Upper lobe of right lung (tissue), 1 donor: ENCODE measurements around the gene BTG4. TPM values are rescaled to one million over a fixed set of nuclear protein-coding genes. Genes with fewer than 3 reads are reported as not detected.

Experiments used
- ATAC-seq: fragments of 200-7000 bp; cut with Tn5 transposase; one replicate; pipeline ENCODE4 v1.9.1; 2020; ENCODE audit warnings: mild to moderate bottlenecking, moderate library complexity
- DNase-seq: peaks from one replicate; pipeline ENCODE4 v3.0.0-alpha.2; 2020
- H3K27ac ChIP-seq: fragments of 200-600 bp; one replicate; pipeline ENCODE4 v1.8.0; 2022
- H3K27me3 ChIP-seq: fragments of 200-600 bp; one replicate; pipeline ENCODE4 v1.8.0; 2022; ENCODE audit warnings: mild to moderate bottlenecking
- H3K36me3 ChIP-seq: fragments of 200-600 bp; one replicate; pipeline ENCODE4 v1.8.0; 2022
- H3K4me1 ChIP-seq: fragments of 200-600 bp; one replicate; pipeline ENCODE4 v1.8.0; 2022
- H3K4me3 ChIP-seq: fragments of 200-600 bp; one replicate; pipeline ENCODE4 v1.8.0; 2022; ENCODE audit warnings: mild to moderate bottlenecking
- H3K9me3 ChIP-seq: fragments of 200-600 bp; one replicate; pipeline ENCODE4 v1.8.0; 2022
- CTCF ChIP-seq: fragments of 200-600 bp; IDR thresholded peaks from one replicate; pipeline ENCODE4 v1.8.0; 2022; ENCODE audit warnings: antibody characterized with exemption
- intact Hi-C: fragments of 100-400 bp; cut with DNase I; formaldehyde crosslinking; loops from one replicate; pipeline ENCODE4 v1.11.0; 2022
- total RNA-seq: library from RNA; stranded (reverse); fragmentation: NEBNext Ultra II Directional; extraction: Animal tissue kit (Norgen Biotek cat#: 25700); gene quantifications from one replicate; pipeline ENCODE4 v1.2.1, GENCODE V29; 2021
- donor health status: DM: no; HTN: yes; CAD: no; lungs with severe emphysema.

The BTG4 gene
- total RNA-seq, 1 donor from 2014 or later = not detected

- no peak for DNase-seq
- H3K27me3 ChIP-seq = no peaks in the 10 kb centered on the region
- peaks cover 7% of the 10 kb centered on the region for H3K9me3 ChIP-seq
- no peaks in the 10 kb centered on the region for H3K36me3 ChIP-seq
- no peak overlapping the region for H3K27ac ChIP-seq
- intact Hi-C loops = no loop called here
- H3K4me3 ChIP-seq = no peak overlapping the region
- no peak for ATAC-seq
- TF ChIP-seq CTCF = no peak
- no peaks in the 10 kb centered on the region for H3K4me1 ChIP-seq
These were observed 40.0 kb downstream of the BTG4 start for GRCh38 chr11:111472228-111472627.

- no peak for ATAC-seq
- Histone ChIP-seq H3K36me3 (no peaks in the 10 kb centered on the region), H3K4me3 (no peak overlapping the region), H3K9me3 (peaks cover 2% of the 10 kb centered on the region), H3K27me3 (no peaks in the 10 kb centered on the region), H3K27ac (no peak overlapping the region), H3K4me1 (no peaks in the 10 kb centered on the region)
- no peak for DNase-seq
- intact Hi-C loops = no loop called here
- TF ChIP-seq CTCF = no peak
These were observed 43.0 kb downstream of the BTG4 start for GRCh38 chr11:111469200-111469599.

- Histone ChIP-seq H3K4me3 (no peak overlapping the region), H3K27ac (no peak overlapping the region), H3K9me3 (no peaks in the 10 kb centered on the region), H3K4me1 (no peaks in the 10 kb centered on the region), H3K27me3 (no peaks in the 10 kb centered on the region), H3K36me3 (no peaks in the 10 kb centered on the region)
- DNase-seq (no peak), ATAC-seq (no peak)
- TF ChIP-seq CTCF = no peak
- intact Hi-C loops = no loop called here
These were observed 45.6 kb downstream of the BTG4 start for GRCh38 chr11:111466615-111467014.

GRCh38 chr11:111465400-111465799 lies 46.8 kb downstream of the BTG4 start:
- H3K9me3 ChIP-seq = no peaks in the 10 kb centered on the region
- no peak overlapping the region for H3K4me3 ChIP-seq
- no peaks in the 10 kb centered on the region for H3K4me1 ChIP-seq
- intact Hi-C loops = no loop called here
- TF ChIP-seq CTCF = no peak
- no peak overlapping the region for H3K27ac ChIP-seq
- DNase-seq (no peak), ATAC-seq (no peak)
- no peaks in the 10 kb centered on the region for H3K36me3 ChIP-seq
- H3K27me3 ChIP-seq = no peaks in the 10 kb centered on the region

GRCh38 chr11:111463276-111463675 lies 48.9 kb downstream of the BTG4 start:
- Histone ChIP-seq H3K9me3 (no peaks in the 10 kb centered on the region), H3K4me1 (no peaks in the 10 kb centered on the region), H3K36me3 (no peaks in the 10 kb centered on the region), H3K27ac (no peak overlapping the region), H3K4me3 (no peak overlapping the region), H3K27me3 (no peaks in the 10 kb centered on the region)
- DNase-seq = no peak
- ATAC-seq = no peak
- TF ChIP-seq CTCF = no peak
- intact Hi-C loops = no loop called here

- H3K27me3 ChIP-seq = no peaks in the 10 kb centered on the region
- no peak for ATAC-seq
- no peak overlapping the region for H3K4me3 ChIP-seq
- H3K27ac ChIP-seq = no peak overlapping the region
- intact Hi-C loops = no loop called here
- H3K36me3 ChIP-seq = no peaks in the 10 kb centered on the region
- no peak for TF ChIP-seq CTCF
- no peak for DNase-seq
- no peaks in the 10 kb centered on the region for H3K9me3 ChIP-seq
- H3K4me1 ChIP-seq = no peaks in the 10 kb centered on the region
These were observed 49.9 kb downstream of the BTG4 start for GRCh38 chr11:111462329-111462728.
